Urothelium cell line (cell line): ENCODE measurements around the gene ZSWIM4.

Experiments used
- DNase-seq: peaks from one replicate; pipeline ENCODE4 v3.0.0; 2011; ENCODE audit warnings: low spot score, mixed read lengths
- FAIRE-seq: peaks from 2 replicates; lab custom pipeline; 2011; peaks lifted over from hg19 to GRCh38; lab: Jason Lieb, UNC

ZSWIM4 gene

GRCh38 chr19:13806728-13807127, 11.5 kb downstream of the ZSWIM4 start:
- no peak for FAIRE-seq
- DNase-seq, result no peak

GRCh38 chr19:13807421-13808021, 12.3 kb downstream of the ZSWIM4 start:
- DNase-seq, result no peak
- FAIRE-seq, result no peak

GRCh38 chr19:13808856-13809255, 13.6 kb downstream of the ZSWIM4 start:
- DNase-seq, result no peak
- no peak for FAIRE-seq

- FAIRE-seq (no peak), DNase-seq (no peak)
Measured at GRCh38 chr19:13812544-13812943, 17.3 kb downstream of the ZSWIM4 start.

- DNase-seq (no peak), FAIRE-seq (no peak)
Measured at GRCh38 chr19:13813147-13813546, 17.9 kb downstream of the ZSWIM4 start.

GRCh38 chr19:13814550-13814949, 19.3 kb downstream of the ZSWIM4 start:
- FAIRE-seq (no peak), DNase-seq (no peak)

- no peak for DNase-seq
- no peak for FAIRE-seq
Measured at GRCh38 chr19:13817018-13817614, 21.9 kb downstream of the ZSWIM4 start.

- DNase-seq, result no peak
Measured at GRCh38 chr19:13817615-13818371, 22.6 kb downstream of the ZSWIM4 start.

GRCh38 chr19:13819238-13819637, 24.0 kb downstream of the ZSWIM4 start:
- no peak for FAIRE-seq

More at GRCh38 chr19:13817615-13818371, 22.6 kb downstream of the ZSWIM4 start:
- FAIRE-seq, result no peak

GRCh38 chr19:13821292-13821691, 26.0 kb downstream of the ZSWIM4 start:
- FAIRE-seq (no peak), DNase-seq (no peak)

More at GRCh38 chr19:13819238-13819637, 24.0 kb downstream of the ZSWIM4 start:
- DNase-seq, result no peak

GRCh38 chr19:13823256-13823655, 28.0 kb downstream of the ZSWIM4 start:
- DNase-seq (no peak), FAIRE-seq (no peak)

GRCh38 chr19:13823901-13824300, 28.7 kb downstream of the ZSWIM4 start:
- DNase-seq (no peak), FAIRE-seq (no peak)

GRCh38 chr19:13824703-13825102, 29.5 kb downstream of the ZSWIM4 start:
- DNase-seq, result no peak

GRCh38 chr19:13825489-13826441, 30.5 kb downstream of the ZSWIM4 start:
- DNase-seq, result no peak
- no peak for FAIRE-seq

More at GRCh38 chr19:13824703-13825102, 29.5 kb downstream of the ZSWIM4 start:
- no peak for FAIRE-seq

GRCh38 chr19:13826652-13827235, 31.5 kb downstream of the ZSWIM4 start:
- FAIRE-seq (no peak), DNase-seq (no peak)

- DNase-seq, result no peak
Measured at GRCh38 chr19:13827656-13828055, 32.4 kb downstream of the ZSWIM4 start.

GRCh38 chr19:13830114-13830740, 35.0 kb downstream of the ZSWIM4 start:
- DNase-seq, result no peak
- no peak for FAIRE-seq

More at GRCh38 chr19:13827656-13828055, 32.4 kb downstream of the ZSWIM4 start:
- FAIRE-seq, result no peak

- no peak for FAIRE-seq
- DNase-seq, result no peak
Measured at GRCh38 chr19:13830741-13831536, 35.7 kb downstream of the ZSWIM4 start.
